Measurements from ENCODE around the gene PTTG1IP. TPM values are rescaled to one million over a fixed set of nuclear protein-coding genes. Genes with fewer than 3 reads are reported as not detected.

PTTG1IP gene
- total and polyA plus RNA-seq, 2 donors (not counting 1 experiment from before 2014, with no cell fraction given): 30.7 to 58.6 TPM

GRCh38 chr21:44799646-44800045 is 73.8 kb downstream of the PTTG1IP start:
- no peaks in the 10 kb centered on the region for H3K9me3 Mint-ChIP-seq (ENCODE audit: insufficient read depth)
- H3K4me3 Mint-ChIP-seq: peak overlapping the region; percentile 29
- Histone ChIP-seq H4K20me1 (ENCODE audit: control insufficient read depth, insufficient read depth, low read length, poor library complexity, severe bottlenecking) (peaks cover 53% of the 10 kb centered on the region), H3K9ac (ENCODE audit: low read length) (no peak overlapping the region), H3K4me3 (ENCODE audit: control extremely low read depth in 1 of 5, extremely low read depth in 1 of 5, insufficient read depth in 1 of 5, low read depth in 2 of 5, low read length in 4 of 5) (no peak overlapping the region), H3K9me3 (ENCODE audit: control extremely low read depth in 1 of 3, control insufficient read depth in 2 of 3, insufficient read depth in 1 of 3, low read length in 2 of 3) (no peaks in the 10 kb centered on the region), H3K4me1 (ENCODE audit: control insufficient read depth in 2 of 2, insufficient read depth in 2 of 2, low read length in 2 of 2) (peaks cover 19 to 21% of the 10 kb centered on the region in 2 donors), H3K27ac (ENCODE audit: low read length in 2 of 2) (no peak overlapping the region), H3K4me2 (replicated peaks; ENCODE audit: low read depth, low read length, poor library complexity, severe bottlenecking) (peak overlapping the region; percentile 94), H3K27me3 (replicated peaks in 1 of 4; ENCODE audit: control extremely low read depth in 1 of 4, control insufficient read depth in 3 of 4, insufficient read depth in 4 of 4, low read length in 3 of 4) (no peaks in the 10 kb centered on the region), H3K79me2 (ENCODE audit: control insufficient read depth, insufficient read depth, low read length) (peaks cover 70% of the 10 kb centered on the region), H3K36me3 (replicated peaks in 1 of 2; ENCODE audit: control extremely low read depth in 1 of 2, control insufficient read depth in 1 of 2, extremely low read depth in 1 of 2, insufficient read depth in 2 of 2, low read length in 1 of 2) (peaks cover 0 to 26% of the 10 kb centered on the region in 2 experiments), H2AFZ (ENCODE audit: insufficient read depth, low read depth, low read length, poor library complexity, severe bottlenecking) (no peak overlapping the region)
- DNase-seq: no peak
- H3K4me1 Mint-ChIP-seq: peaks cover 41% of the 10 kb centered on the region
- WGBS (ENCODE audit: insufficient coverage): no CpG with 5 or more reads among the region's 1 CpG
- intact Hi-C loops (cut with micrococcal nuclease): loop anchor here (2.0 to 5.0 kb wide), 4 partner anchors 75 to 1012 kb away; partner anchors contain the start of gene RRP1
- ChIA-PET CTCF (interaction anchor here (0.8 to 4.8 kb wide), 15 partner anchors 10 to 338 kb away, joined by 3 to 49 read pairs (median 11); partner anchors contain the start of genes PTTG1IP and SUMO3), POLR2A (no interaction called here)
- no peak for TF ChIP-seq EZH2 (IDR thresholded peaks at IDR 0.05; ENCODE audit: borderline replicate concordance, insufficient read depth, low read depth, low read length, poor library complexity, severe bottlenecking)
- no peak for TF ChIP-seq CTCF (IDR thresholded peaks at IDR 0.05)
- no peak overlapping the region for H3K27ac Mint-ChIP-seq
- H3K27me3 Mint-ChIP-seq: no peaks in the 10 kb centered on the region
- ATAC-seq (ENCODE audit: low read depth): no peak

Other genes with a start within 250 kb of the PTTG1IP start
- gene KRTAP10-9, start 246.6 kb downstream of the PTTG1IP start, total RNA-seq: not detected in 2 replicates
- not detected in 2 replicates for gene KRTAP10-9, start 246.6 kb downstream of the PTTG1IP start, polyA plus RNA-seq
- not detected in 2 replicates for gene KRTAP10-10, start 236.3 kb downstream of the PTTG1IP start, total RNA-seq
- gene KRTAP10-10, start 236.3 kb downstream of the PTTG1IP start, polyA plus RNA-seq: not detected in 2 replicates
- gene KRTAP10-11, start 227.3 kb downstream of the PTTG1IP start, total RNA-seq: not detected in 2 replicates
- not detected in 2 replicates for gene KRTAP10-11, start 227.3 kb downstream of the PTTG1IP start, polyA plus RNA-seq
- gene KRTAP12-4, start 219.0 kb downstream of the PTTG1IP start, total RNA-seq: not detected in 2 replicates
- gene KRTAP12-4, start 219.0 kb downstream of the PTTG1IP start, polyA plus RNA-seq: not detected in 2 replicates
- gene KRTAP12-3, start 215.8 kb downstream of the PTTG1IP start, total RNA-seq: not detected in 2 replicates
- gene KRTAP12-3, start 215.8 kb downstream of the PTTG1IP start, polyA plus RNA-seq: not detected in 2 replicates
- not detected in 2 replicates for gene KRTAP12-2, start 206.8 kb downstream of the PTTG1IP start, total RNA-seq
- not detected in 2 replicates for gene KRTAP12-2, start 206.8 kb downstream of the PTTG1IP start, polyA plus RNA-seq
- gene KRTAP12-1, start 191.5 kb downstream of the PTTG1IP start, total RNA-seq: not detected in 2 replicates
- gene KRTAP12-1, start 191.5 kb downstream of the PTTG1IP start, polyA plus RNA-seq: not detected in 2 replicates
- gene KRTAP10-12, start 176.5 kb downstream of the PTTG1IP start, total RNA-seq: not detected in 2 replicates
- gene KRTAP10-12, start 176.5 kb downstream of the PTTG1IP start, polyA plus RNA-seq: not detected in 2 replicates
- gene TSPEAR, start 162.1 kb downstream of the PTTG1IP start, total RNA-seq: not detected in 2 replicates
- gene TSPEAR, start 162.1 kb downstream of the PTTG1IP start, polyA plus RNA-seq: not detected in 2 replicates
- gene UBE2G2, start 71.9 kb downstream of the PTTG1IP start, total RNA-seq: 96.4 and 97.2 TPM in 2 replicates
- 109 and 133 TPM in 2 replicates for gene UBE2G2, start 71.9 kb downstream of the PTTG1IP start, polyA plus RNA-seq
- 34.6 and 37.6 TPM in 2 replicates for gene SUMO3, start 55.6 kb downstream of the PTTG1IP start, total RNA-seq
- 44.8 and 94.9 TPM in 2 replicates for gene SUMO3, start 55.6 kb downstream of the PTTG1IP start, polyA plus RNA-seq
- gene ITGB2, start 47.2 kb upstream of the PTTG1IP start, total RNA-seq: 86.7 and 102 TPM in 2 replicates
- 272 and 368 TPM in 2 replicates for gene ITGB2, start 47.2 kb upstream of the PTTG1IP start, polyA plus RNA-seq
- gene SLX9, start 66.3 kb upstream of the PTTG1IP start, total RNA-seq: 12.6 and 15.9 TPM in 2 replicates
- 11.4 and 11.7 TPM in 2 replicates for gene SLX9, start 66.3 kb upstream of the PTTG1IP start, polyA plus RNA-seq
- 17.1 and 23.2 TPM in 2 replicates for gene ADARB1, start 200.9 kb upstream of the PTTG1IP start, total RNA-seq
- gene ADARB1, start 200.9 kb upstream of the PTTG1IP start, polyA plus RNA-seq: 33.3 and 54.0 TPM in 2 replicates